HG02943 (cell line): ENCODE results near the gene USH1C.

Experiments used
- ATAC-seq: cut with Tn5 transposase; IDR thresholded peaks from one replicate; pipeline ENCODE4 v1.9.1; 2021; ENCODE audit warnings: mild to moderate bottlenecking, low read depth, moderate library complexity; ENCODE audit not compliant: unreplicated experiment

Gene USH1C

GRCh38 chr11:17571431-17572358 lies 27.5 kb upstream of the USH1C start:
- no peak for ATAC-seq

DNA sequence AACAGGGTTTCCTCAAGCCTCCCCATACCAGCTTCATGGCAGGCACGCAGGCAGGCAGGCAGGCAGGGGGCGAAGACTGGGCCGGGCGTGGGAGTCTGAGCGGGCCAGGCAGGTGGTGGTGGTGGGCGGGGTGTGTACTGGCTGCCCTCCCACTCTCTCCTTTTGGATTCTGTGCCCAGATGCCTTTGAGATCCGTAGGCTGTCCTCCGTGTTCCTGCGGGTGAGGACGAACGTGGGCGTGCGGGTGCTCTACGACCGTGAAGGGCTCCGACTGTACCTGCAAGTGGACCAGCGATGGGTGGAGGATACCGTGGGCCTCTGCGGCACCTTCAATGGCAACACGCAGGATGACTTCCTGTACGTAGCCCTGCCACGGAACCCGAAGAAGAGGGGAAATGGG lies 25.8 kb upstream of the USH1C start:
- ATAC-seq = no peak

DNA sequence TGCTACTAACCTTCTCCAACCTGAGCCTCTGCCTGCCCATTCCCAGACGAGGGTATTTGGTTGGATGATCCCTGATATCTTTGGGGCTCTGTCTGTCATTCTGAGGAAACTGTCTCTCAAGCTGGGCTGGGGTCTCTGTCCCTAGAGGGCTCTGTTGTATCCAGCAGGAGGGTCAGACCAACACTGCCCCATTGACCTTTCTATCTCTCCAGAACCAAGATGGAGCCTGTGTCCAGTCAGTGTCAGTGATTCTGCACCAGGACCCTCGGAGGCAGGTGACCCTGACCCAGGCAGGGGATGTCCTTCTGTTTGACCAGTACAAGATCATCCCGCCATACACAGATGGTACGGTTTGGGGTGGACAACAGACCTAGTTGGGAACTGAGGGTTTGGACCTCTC lies 24.7 kb upstream of the USH1C start:
- no peak for ATAC-seq

DNA sequence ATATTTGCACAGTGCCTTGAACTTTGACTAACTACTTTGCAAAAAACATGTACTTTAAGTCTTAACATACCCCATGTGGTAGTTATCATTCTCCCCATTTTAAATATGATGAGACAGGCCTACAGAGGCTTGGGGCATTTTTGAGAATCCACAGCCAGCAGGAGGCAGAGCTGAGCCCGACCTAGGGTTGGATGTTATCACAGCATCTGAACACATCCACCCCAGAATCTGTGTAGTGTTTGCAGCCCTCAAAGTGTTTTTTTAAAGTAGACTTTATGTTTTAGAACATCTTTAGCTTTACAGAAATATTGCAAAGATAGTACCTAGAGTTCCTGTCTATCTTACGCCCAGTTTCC lies 20.4 kb upstream of the USH1C start:
- ATAC-seq = no peak

- ATAC-seq = no peak
Observed at GRCh38 chr11:17563961-17564686, 19.9 kb upstream of the USH1C start.

- ATAC-seq = no peak
Observed at GRCh38 chr11:17563231-17563646, 19.0 kb upstream of the USH1C start.

DNA sequence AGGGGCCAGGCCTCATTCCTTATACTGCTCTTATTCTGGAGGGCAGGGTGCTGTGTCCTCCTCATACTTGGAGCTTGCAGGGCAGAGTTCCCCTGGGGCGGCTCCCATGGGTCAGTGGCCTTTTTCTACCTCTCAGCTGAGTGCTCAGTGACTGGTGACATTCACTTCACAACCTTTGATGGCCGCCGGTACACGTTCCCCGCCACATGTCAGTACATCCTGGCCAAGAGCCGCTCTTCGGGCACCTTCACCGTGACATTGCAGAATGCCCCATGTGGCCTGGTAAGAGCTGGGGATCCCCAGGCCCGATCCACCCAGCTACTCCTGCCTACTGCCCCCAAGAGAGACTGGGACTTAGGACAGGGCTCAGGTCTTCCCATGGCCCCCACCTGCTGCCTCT lies 17.3 kb upstream of the USH1C start:
- no peak for ATAC-seq

DNA sequence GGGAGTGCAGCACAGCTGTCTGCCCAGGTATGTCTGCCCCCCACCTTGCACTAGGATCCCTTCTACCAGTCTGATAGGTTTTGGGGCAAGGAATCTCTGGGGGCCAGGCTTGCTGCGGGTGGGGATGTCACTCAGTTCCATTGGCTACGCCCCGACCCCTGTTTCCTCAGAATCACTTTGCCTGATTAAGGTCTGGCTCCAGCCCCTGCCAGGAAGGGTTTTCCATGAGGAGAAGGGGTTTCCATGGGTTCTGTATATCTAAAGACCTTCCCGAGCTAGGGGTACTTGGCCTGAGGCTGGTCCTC lies 16.8 kb upstream of the USH1C start:
- ATAC-seq = no peak

DNA sequence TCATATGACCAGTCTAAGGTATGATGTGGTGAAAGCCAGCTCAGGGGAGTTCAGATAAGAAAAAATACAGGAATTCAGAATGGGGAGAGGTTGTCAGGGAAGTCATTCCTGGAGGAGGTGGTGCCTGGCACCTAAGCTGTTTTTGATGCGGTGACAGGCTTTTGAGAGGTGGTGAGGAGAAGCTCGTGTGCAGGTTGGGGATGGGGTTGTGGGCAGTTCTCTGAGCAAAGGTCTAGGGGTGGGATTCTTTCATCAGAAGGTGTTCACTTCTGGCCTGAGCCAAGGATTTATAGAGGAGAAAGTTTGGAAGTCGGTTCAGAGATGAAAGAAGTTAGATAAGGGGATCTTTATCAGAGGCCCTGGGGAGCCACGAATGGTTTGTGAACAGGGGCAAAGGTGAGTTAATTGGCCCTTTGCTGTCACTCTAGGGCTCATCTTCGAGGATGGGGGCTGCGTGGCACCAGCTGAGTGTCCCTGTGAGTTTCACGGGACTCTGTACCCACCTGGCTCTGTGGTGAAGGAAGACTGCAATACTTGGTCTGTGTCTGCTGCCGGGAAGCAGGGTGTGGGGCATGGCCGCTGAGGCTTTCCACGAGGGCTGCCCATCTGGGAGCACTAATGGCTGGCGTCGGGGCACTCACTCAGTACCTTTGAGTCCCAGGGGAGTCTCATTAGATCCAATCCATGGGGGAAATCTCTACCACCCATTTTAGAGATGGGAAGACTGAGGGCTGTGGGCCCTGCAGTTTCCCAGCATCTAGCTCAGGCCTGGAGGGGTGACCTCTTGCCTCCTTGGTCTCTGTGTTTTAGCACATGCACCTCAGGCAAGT lies 16.3 kb upstream of the USH1C start:
- no peak for ATAC-seq

GRCh38 chr11:17559341-17560087 lies 15.3 kb upstream of the USH1C start:
- ATAC-seq = no peak

DNA sequence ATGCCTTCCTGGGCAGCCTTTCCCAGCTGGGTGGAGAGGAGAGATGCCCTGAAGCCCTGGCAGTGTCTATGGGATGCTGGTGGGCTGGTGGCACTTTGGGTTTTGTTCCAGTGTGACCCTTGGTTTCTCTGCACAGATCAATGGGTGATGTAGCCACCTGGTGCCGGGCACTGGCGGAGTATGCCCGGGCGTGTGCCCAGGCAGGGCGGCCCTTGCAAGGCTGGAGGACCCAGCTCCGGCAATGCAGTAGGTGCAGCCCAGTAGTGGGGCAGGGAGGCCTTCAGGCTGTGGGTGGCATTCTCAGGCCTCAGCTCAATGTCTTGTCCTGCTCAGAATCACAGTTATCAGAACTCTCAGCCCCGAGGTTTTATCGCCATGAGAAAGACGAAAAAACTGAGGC lies 14.7 kb upstream of the USH1C start:
- no peak for ATAC-seq

DNA sequence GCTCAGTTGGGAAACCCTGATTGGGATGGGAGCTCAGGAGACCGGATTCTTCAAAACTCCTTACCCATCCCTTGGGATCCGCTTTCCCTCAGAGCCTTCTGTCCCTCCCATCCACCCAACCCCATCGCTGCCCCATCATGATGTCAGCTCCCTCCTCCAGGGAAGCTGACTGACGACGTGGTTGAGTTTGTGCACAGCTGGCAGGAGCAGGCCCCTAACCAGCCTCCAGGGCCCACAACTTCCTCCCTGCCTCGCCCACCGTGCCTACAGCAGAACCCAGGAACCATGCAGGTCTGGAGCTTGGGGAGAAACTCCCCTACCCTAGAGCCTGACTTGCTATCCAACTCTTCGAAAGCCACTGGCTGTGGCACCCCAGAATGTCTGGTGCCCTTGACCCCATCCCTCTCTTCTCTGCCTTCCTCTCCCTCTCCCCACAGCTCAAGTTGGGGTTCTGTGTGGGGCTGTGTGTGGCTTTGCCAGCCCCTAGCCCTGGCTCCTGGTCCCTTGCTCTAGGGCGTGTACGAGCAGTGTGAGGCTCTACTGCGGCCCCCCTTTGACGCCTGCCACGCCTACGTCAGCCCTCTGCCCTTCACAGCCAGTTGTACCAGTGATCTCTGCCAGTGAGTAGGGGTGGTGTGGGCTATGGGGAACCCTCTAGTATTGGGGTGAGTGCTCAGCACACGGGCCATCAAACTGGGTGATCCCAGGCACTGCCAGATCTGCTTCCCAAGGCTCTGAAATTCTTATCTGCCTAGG lies 14.0 kb upstream of the USH1C start:
- ATAC-seq = no peak

DNA sequence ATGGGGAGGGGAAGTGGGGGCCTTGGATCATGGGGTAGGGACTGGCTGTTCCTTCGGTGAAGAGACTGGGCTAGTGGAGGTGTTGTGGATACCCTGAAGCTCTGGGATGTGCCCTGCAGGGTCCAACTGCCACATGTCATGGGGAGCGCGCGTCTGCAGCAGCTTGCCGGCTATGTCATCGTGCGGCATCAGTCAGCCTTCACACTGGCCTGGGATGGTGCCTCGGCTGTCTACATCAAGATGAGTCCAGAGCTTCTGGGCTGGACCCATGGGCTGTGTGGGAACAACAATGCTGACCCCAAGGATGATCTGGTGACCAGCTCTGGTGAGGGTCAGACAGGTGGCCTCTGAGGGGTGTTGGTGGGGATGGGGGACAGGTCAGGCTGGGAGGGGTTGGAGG lies 12.8 kb upstream of the USH1C start:
- no peak for ATAC-seq

GRCh38 chr11:17554487-17554886 lies 10.3 kb upstream of the USH1C start:
- ATAC-seq = no peak

- ATAC-seq = no peak
Observed at GRCh38 chr11:17553249-17553546, 9.0 kb upstream of the USH1C start.

DNA sequence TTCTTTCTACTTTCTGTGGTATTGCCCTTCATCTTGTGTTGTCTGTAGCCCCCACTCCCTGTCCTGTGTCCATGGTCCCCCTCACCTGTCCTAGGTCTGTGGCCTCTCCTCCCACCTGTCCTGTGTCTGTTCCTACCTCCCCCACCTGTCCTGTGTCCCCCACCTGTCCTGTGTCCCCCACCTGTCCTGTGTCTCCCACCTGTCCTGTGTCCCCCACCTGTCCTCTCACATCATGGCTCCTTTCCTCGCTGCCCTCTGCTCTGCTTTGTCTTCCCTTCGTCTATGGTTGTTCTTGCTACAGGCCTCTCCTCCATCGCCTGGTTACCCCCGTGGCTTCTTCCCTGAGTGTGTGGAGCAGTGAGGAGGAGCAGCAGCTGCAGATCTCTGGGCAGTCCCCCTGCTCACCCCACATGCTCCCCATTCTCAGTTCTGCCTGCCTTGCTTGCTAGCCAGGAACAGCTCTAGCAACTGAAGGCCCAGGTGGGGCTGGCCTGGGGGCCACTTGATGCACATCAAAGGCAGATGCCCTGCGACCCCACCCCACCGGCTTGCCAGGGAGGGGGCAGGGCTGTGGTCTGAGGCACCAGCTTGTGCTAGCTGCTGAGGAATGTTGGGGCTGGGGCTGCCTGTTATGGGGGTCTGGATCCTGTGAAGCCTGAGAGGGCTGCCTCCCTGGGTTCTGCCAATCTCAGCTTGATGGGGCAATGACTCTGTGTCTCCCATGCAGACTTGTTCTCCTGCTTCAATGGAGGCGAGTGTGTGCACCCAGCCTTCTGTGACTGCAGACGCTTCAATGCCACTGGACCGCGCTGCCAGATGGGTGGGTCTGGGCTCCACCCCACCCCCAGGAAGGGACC lies 8.4 kb upstream of the USH1C start:
- no peak for ATAC-seq

GRCh38 chr11:17552041-17552355 lies 7.8 kb upstream of the USH1C start:
- no peak for ATAC-seq

- ATAC-seq = no peak
Observed at GRCh38 chr11:17551347-17552040, 7.3 kb upstream of the USH1C start.
